SK-N-MC (cell line): ENCODE results near the gene CXorf38.

Source experiments
- EZH2 ChIP-seq: fragments of 200-600 bp; sonication (generic); IDR thresholded peaks from one replicate; pipeline ENCODE4 v1.6.1; 2017; ENCODE audit warnings: antibody characterized with exemption
- POLR2AphosphoS5 ChIP-seq: IDR thresholded peaks from 2 replicates; pipeline ENCODE4 v1.6.1; 2012; ENCODE audit warnings: mild to moderate bottlenecking, low read depth, low read length, borderline replicate concordance

DNA sequence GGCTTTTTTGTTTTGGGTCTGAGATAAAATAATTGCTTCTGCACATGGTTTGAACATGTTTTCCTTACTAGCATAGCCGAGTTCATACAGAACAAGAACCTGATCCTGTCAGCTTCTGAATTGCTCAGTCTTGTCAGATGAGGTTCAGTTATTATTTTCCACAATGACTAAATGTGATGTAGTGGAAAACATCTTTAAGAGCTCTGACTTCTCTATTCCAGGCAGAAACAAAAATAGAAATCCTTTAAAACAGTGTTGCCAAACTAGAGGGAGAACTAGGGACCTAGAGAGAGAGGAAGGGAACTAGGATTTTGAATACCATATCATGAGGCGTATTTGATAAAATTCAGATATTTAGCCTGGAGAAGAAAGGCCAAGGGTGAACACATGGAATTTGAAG, 64.5 kb downstream of the CXorf38 start:
- no peak for TF ChIP-seq POLR2AphosphoS5
- no peak for TF ChIP-seq EZH2
